RWPE1 (cell line): ENCODE data around the gene LOXL4.

ENCODE experiments used
- CTCF ChIA-PET: fragments of 350-600 bp; sonication (Branson Sonifier 250); formaldehyde crosslinking; extraction: SDS; loops from one replicate; lab custom pipeline; 2021; lab: Yijun Ruan, JAX
- POLR2A ChIA-PET: fragments of 400-600 bp; formaldehyde crosslinking; extraction: SDS; loops from one replicate; lab custom pipeline; 2020; ENCODE audit warnings: antibody characterized with exemption; ENCODE audit not compliant: low non-redundant PET; lab: Yijun Ruan, JAX
- DNase-seq: peaks from one replicate; pipeline ENCODE4 v3.0.0; 2012; ENCODE audit warnings: low spot score
- H3K27ac ChIP-seq: fragments of 450-650 bp; 2 replicates; pipeline ENCODE4 v1.5.1; 2017
- CTCF ChIP-seq: fragments of 450-650 bp; conservative IDR thresholded peaks from 2 replicates; pipeline ENCODE4 v1.5.1; 2017; ENCODE audit warnings: low read depth, mild to moderate bottlenecking

The LOXL4 gene

GRCh38 chr10:98223874-98224273 lies 44.1 kb downstream of the LOXL4 start:
- POLR2A ChIA-PET = no interaction called here
- TF ChIP-seq CTCF = no peak
- CTCF ChIA-PET = no interaction called here
- no peak overlapping the region for H3K27ac ChIP-seq
- DNase-seq = no peak

- ChIA-PET CTCF (interaction anchor here (0.9 kb wide), 1 partner anchor 78 kb away, joined by 7 read pairs; no protein-coding TSS in a partner anchor), POLR2A (no interaction called here)
- DNase-seq = no peak
- no peak overlapping the region for H3K27ac ChIP-seq
- TF ChIP-seq CTCF = no peak
These were observed 50.2 kb downstream of the LOXL4 start for GRCh38 chr10:98217801-98218200.

GRCh38 chr10:98215373-98215772 lies 52.6 kb downstream of the LOXL4 start:
- ChIA-PET CTCF (interaction anchor here (0.5 kb wide), 1 partner anchor 256 kb away, joined by 3 read pairs; no protein-coding TSS in a partner anchor), POLR2A (no interaction called here)
- no peak for TF ChIP-seq CTCF
- H3K27ac ChIP-seq = no peak overlapping the region
- no peak for DNase-seq

- ChIA-PET POLR2A (no interaction called here), CTCF (no interaction called here)
- no peak overlapping the region for H3K27ac ChIP-seq
- no peak for TF ChIP-seq CTCF
- DNase-seq = no peak
These were observed 54.3 kb downstream of the LOXL4 start for GRCh38 chr10:98213740-98214139.

GRCh38 chr10:98212196-98212595 lies 55.8 kb downstream of the LOXL4 start:
- ChIA-PET POLR2A (no interaction called here), CTCF (interaction anchor here (0.7 kb wide), 1 partner anchor 768 kb away, joined by 3 read pairs; no protein-coding TSS in a partner anchor)
- TF ChIP-seq CTCF = no peak
- DNase-seq = peak; percentile 62
- no peak overlapping the region for H3K27ac ChIP-seq

- CTCF ChIA-PET = no interaction called here
- POLR2A ChIA-PET = no interaction called here
- TF ChIP-seq CTCF = no peak
- no peak for DNase-seq
- no peak overlapping the region for H3K27ac ChIP-seq
These were observed 58.6 kb downstream of the LOXL4 start for GRCh38 chr10:98209441-98209840.

- POLR2A ChIA-PET = no interaction called here
- no peak for DNase-seq
- CTCF ChIA-PET = interaction anchor here (0.5 kb wide), 1 partner anchor 34 kb away, joined by 4 read pairs; no protein-coding TSS in a partner anchor
- TF ChIP-seq CTCF = no peak
- H3K27ac ChIP-seq = no peak overlapping the region
These were observed 59.1 kb downstream of the LOXL4 start for GRCh38 chr10:98208925-98209324.
